NCI-H1694 (cell line): ENCODE results near the gene LRRTM4.

Source experiments
- DNase-seq: peaks from one replicate; lab custom pipeline; 2025; lab: John Stamatoyannopoulos, UW

The LRRTM4 gene

GRCh38 chr2:77470096-77470495 lies 52.1 kb downstream of the LRRTM4 start:
- DNase-seq, result no peak

DNA sequence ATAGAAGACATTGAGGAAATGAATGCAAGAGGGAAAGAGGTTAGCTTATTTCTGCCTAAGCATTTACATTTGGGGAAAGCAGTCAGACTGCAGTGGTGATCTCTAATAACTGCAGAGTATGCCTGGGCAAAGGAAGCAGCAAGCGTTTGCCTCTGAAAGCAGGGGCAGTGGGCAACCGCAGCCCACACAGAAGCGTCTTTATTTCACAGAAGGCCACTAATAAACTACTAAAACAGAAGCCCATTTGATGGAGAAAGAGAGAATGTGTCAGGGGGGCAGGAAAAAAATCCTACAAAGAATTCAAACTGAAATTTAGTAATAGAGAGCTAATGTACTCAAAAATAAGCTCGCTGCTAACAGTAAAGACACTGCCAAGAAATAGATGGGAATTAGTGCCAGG lies 53.1 kb downstream of the LRRTM4 start:
- DNase-seq, result no peak

DNA sequence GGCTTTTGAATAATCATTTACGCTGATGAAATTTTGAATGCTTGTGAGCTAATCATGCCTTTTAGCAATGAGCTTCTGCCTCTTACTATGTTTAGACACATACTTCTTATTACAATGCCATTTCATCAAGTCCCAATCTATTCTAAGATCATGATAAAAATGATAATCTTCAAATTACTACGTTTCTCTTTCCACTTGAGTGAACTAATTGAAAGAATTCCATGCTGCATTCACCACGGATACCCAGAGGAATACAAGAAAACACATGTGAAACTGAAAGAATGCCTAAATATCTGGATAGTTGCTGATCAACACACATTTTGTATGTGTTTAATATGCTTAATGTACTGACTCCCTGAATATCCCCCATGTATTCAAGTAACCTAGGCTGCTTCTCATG lies 62.3 kb downstream of the LRRTM4 start:
- DNase-seq, result no peak

DNA sequence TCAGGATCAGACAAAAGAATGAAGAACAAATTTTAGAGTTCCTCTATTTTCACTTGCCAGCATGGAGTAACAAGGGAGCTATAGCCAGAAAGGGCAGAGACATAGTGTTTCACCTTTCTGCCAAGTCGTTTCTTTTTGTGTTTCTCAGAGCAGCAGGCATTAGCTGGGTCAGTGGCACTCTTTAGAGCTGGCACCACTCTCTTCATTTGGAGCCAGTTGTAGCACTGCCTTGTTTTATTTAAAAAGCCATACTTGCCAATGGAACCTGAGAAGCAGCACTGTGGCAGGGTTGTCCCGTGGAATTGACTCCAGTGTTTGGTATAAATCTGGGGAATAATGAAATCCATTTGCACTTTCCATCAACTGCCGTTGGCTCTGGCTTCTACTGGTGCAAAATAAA lies 64.0 kb downstream of the LRRTM4 start:
- DNase-seq, result no peak

- no peak for DNase-seq
Observed at GRCh38 chr2:77457665-77458064, 64.5 kb downstream of the LRRTM4 start.

DNA sequence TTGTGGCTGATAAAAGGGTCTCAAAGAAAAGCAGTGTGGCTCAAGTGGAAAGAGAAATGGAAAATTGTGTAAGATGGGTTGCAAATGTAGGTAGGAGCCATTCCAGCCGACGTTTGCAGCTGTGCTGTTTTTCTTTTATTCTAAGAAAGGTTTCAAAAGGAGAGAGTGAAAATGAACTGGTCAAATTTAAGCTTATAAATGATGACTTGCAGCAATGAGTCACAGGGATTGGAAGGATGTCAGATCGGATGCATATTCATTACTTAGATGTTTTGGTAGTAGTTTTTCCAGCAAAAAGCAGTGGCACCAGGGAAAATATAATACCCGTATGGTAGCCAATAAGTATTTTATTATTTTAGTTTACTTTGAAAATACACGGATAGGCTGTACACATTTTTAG lies 79.1 kb downstream of the LRRTM4 start:
- no peak for DNase-seq

GRCh38 chr2:77434880-77435279 lies 87.3 kb downstream of the LRRTM4 start:
- no peak for DNase-seq

DNA sequence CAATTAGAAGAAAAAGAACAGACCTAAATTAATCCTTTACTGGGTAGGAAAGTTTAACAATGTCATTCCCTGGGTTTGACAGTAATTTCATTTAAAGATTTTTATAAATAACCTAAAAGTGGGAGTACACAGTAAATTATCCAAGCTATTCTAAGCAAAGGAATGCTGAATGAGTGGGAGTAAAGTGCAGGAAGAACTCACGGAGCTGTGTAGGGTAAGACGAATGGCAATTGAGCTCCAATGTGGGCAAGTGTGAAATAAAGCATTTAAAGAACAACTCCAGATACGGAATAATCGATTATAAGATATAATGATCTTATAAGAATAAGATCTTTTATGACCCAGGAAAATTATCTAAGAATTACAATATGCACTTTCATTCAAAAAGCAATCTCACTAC lies 93.2 kb downstream of the LRRTM4 start:
- no peak for DNase-seq

- no peak for DNase-seq
Observed at GRCh38 chr2:77421971-77422370, 100.2 kb downstream of the LRRTM4 start.

- no peak for DNase-seq
Observed at GRCh38 chr2:77418537-77418936, 103.6 kb downstream of the LRRTM4 start.

DNA sequence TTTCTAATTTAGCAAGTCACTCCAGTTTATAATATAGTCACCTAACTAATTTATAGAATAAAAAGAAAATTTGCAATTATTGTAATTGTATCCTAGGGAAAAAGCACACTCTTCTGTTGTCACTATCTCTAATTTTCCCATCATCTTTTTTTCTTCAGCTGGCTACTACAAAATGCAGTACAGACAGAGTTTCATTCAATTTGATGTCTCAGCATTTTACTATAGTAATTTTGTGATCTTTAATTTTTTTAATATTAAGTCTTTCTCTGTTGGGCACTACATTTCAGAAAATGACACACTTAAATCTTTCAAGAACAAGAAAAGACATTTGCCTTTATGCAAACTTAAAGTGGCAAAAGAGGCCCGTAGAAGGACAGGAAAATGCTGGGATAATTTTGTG lies 118.0 kb downstream of the LRRTM4 start:
- DNase-seq, result no peak

DNA sequence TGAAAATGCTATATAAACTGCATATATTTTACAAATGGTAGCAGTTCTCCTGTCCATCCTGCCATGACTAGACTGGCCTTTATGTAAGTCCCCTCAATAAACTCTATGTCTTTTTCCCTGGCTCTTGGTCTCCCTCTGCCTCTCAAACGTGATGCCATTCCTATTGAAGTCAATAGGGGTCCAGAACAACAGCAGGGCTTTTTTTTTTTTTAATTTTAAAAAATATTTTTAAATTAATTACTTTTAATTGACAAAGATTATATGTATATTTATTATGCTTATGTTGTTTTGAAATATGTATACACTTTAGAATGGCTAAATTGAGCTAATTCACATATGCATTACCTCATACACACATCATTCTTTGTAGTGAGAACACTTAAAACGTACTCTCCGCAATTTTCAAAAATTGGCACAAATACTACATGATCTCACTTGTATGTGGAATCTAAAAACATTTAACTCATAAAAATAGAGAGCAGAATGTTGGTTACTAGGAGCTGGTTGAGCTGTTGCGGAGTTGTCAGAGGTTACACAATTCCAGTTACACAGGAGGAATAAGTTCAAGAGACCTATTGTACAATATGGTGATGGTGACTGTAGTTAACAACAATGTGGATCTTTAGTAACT lies 123.1 kb downstream of the LRRTM4 start:
- DNase-seq, result no peak

- DNase-seq, result no peak
Observed at GRCh38 chr2:77397763-77398162, 124.4 kb downstream of the LRRTM4 start.

DNA sequence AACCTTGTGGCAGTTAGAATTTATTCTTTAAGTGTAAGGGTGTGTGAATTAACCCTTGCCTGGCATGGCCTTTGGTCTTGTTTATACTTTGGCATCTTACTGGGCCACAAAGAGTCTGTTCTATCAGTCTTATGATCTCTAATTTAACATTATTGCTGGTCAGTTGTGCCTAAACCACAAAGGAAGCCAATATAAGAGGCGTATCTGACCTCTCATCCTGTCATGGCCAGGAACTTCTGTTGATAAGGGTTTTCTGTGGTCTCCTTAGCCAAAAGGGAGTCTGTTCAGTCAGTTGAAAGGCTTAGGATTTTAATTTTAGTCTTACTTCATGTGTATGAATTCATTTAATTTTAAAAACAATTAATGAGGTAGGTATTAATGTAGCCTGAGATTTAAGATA lies 127.2 kb downstream of the LRRTM4 start:
- DNase-seq, result no peak

DNA sequence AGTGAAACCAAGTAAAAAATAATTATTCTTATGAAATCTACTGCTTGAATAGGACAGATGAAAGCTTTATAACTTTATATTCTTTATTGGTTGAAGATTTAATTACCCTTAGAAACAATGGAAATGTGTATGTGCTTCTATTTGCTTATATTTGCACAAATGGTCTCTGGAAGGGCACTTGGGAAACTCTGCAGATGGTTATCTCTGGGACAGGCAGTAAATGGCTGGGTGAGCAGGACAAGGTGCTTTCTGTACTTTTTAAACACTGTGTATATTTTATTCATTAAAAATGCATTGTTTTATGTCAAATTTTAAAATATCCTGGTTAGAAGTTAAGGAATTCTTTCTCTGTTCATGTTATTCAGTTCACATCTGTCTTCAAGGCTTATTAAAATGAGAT lies 131.1 kb downstream of the LRRTM4 start:
- no peak for DNase-seq

- no peak for DNase-seq
Observed at GRCh38 chr2:77387324-77387723, 134.9 kb downstream of the LRRTM4 start.

GRCh38 chr2:77372636-77373035 lies 149.5 kb downstream of the LRRTM4 start:
- no peak for DNase-seq

GRCh38 chr2:77370511-77370910 lies 151.7 kb downstream of the LRRTM4 start:
- DNase-seq, result no peak

DNA sequence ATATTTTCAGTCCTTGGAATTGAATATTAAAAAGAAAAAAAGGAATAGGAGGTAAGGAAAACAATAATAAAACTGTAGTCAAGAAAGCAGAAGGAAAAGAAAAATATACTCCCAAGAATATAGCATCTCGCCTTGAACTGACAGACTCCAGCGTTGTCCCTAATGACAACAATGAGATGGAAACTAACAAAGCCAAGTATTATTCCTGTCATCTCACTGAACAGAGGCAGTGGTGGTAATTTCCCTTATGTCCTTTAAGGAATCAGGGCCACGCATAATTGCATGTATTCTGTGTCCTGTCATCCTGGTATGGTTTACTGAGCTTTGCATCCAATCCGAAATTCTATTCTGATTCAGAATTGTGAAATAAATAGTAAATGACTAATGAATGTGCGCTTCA lies 158.9 kb downstream of the LRRTM4 start:
- DNase-seq, result no peak

DNA sequence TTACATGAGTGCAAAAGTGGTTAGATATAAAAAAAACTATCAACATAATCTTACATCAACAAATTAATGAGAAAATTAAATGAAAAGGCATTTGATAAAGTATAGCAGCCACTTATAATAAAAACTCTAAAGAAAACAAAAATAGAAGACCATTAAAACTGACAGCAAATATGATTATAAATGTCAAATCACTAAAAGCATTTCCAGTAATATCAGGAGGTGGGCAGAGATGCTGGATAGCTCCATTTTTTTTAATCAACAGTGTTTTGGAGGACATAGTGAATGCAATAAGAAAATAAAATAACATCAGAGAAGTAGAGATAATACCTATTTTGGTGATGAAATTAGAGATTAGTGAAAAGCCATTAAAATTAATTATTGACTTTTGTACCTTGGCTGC lies 173.4 kb downstream of the LRRTM4 start:
- DNase-seq, result no peak

DNA sequence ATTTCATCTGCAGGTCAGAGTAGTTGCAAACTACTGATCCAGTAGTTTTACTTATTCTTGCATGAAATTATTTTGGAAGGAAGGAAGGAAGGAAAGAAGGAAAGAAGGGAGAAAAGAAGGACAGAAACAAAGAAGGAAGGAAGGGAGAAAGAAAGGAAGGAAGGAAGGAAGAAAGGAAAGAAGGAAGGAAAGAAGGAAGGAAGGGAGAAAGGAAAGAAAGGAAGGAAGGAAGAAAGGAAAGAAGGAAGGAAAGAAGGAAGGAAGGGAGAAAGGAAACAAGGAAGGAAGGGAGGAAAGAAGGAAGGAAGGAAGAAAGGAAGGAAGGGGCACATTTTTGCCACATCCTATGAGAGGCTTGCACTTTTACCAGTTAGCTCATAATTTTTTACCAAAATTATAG lies 186.2 kb downstream of the LRRTM4 start:
- DNase-seq, result no peak

DNA sequence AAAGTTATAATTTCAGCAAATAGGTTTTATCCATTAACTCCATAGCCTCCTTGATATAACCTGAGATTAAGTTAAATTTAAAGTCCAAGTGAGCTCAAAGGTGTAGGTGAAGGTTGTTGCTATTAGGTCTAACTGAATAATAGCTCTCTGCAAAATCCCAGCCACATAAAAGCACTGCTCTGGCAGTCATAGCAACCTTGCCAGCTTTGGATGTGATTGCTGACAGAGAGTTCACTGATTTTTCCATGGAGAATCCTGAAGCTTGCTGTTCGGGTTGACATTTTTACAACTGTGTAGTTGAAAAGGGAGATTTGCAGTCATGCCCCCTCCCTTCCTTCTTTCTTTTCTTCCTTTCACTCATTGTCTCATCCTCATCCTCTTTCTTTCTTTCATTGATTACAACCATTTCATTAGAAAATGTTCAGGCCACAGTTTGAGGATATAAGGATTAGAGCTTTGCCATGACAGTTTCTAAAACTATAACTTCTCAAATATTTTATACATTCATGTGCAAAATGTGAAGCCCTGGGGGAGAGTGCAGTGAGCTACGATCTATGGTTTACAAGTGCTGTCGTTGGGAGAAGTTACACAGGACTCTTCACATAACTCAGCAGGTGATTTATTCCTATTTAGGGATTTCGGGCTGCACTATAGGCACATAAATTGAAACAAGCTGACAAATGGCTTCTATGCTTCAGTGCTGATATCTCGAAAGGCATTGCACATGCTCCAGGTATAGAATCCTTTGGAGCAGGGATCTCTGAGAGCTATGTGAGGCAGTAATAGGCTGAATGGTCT lies 193.8 kb downstream of the LRRTM4 start:
- no peak for DNase-seq

DNA sequence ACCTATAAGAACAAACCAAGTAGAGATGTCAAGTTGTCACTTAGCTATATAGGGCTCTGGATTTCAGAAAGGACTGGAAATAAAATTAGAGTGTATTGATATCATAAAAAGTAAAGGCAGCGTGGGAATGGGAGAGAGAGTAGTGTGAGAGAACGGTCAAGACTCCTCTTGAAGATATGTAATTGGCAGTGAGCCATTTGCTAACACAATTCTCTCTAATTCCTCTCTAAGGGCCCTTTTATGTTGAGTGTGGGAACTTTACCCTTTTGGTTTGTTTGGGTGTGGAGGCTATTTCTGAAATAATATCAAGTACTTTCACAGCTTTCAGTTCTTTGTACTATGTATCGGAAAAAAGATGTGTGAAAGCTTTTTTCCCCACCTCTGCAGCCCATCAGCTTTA lies 196.8 kb downstream of the LRRTM4 start:
- no peak for DNase-seq

DNA sequence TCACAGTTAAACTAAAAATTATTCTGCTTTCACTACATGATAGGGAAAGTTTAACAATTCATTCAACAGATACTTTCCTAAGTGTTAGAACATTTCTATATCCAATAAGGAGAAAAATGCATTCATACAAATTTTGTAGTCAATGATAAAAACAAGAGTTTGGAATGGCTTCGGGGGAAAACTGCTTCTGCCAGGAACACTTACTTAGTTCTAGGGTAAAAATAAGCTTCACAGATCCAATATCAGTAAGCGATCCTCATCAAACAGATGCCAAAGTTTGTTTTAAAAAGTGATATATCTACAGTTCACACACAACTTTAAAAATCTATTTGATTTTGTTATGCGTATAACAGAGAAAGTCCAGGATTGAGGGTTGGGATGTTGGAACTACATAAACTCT lies 199.7 kb downstream of the LRRTM4 start:
- DNase-seq, result no peak
